Skeletal muscle tissue (tissue), 5 donors: ENCODE data around the gene TBL3. TPM values are rescaled to one million over a fixed set of nuclear protein-coding genes. Genes with fewer than 3 reads are reported as not detected.

Experiments used
- H3K27ac ChIP-seq: one replicate; pipeline ENCODE4 v1.7.0; 2013; ENCODE audit warnings: mild to moderate bottlenecking, low read depth, low read length, inconsistent platforms
- H3K27me3 ChIP-seq, 3 donors: one replicate each; pipeline ENCODE4 v1.7.0; 2013; ENCODE audit warnings: low read length in 3 of 3; ENCODE audit not compliant: control insufficient read depth in 3 of 3, insufficient read depth in 3 of 3
- H3K36me3 ChIP-seq, 3 donors: one replicate each; pipeline ENCODE4 v1.7.0; 2013; ENCODE audit warnings: low read length in 3 of 3; ENCODE audit not compliant: control insufficient read depth in 3 of 3, insufficient read depth in 3 of 3
- H3K4me1 ChIP-seq, 3 donors: one replicate each; pipeline ENCODE4 v1.7.0; 2013; ENCODE audit warnings: low read length in 3 of 3, mild to moderate bottlenecking in 3 of 3; ENCODE audit not compliant: control insufficient read depth in 3 of 3, insufficient read depth in 3 of 3
- H3K4me3 ChIP-seq, 3 donors: one replicate each; pipeline ENCODE4 v1.7.0; 2013; ENCODE audit warnings: low read length in 3 of 3
- H3K9ac ChIP-seq, 3 donors: one replicate each; pipeline ENCODE4 v1.7.0; 2013; ENCODE audit warnings: low read length in 3 of 3, mild to moderate bottlenecking in 3 of 3, moderate library complexity in 2 of 3, low read depth in 1 of 3
- H3K9me3 ChIP-seq, 3 donors: one replicate each; pipeline ENCODE4 v1.7.0; 2013; ENCODE audit warnings: low read length in 3 of 3; ENCODE audit not compliant: control insufficient read depth in 3 of 3
- small RNA-seq: library from RNA; depleted of rRNA; stranded (forward); fragments of <200 nt; gene quantifications from one replicate; pipeline ENCODE3, GENCODE V24; 2014
- total RNA-seq: library from RNA; depleted of rRNA; stranded (reverse); fragments of >200 nt; gene quantifications from one replicate; pipeline ENCODE4 v1.2.3, GENCODE V29; 2014
- donor health status: Osteomylitis.

Gene TBL3
- total RNA-seq, 1 donor from 2014 or later = 18.8 TPM

DNA sequence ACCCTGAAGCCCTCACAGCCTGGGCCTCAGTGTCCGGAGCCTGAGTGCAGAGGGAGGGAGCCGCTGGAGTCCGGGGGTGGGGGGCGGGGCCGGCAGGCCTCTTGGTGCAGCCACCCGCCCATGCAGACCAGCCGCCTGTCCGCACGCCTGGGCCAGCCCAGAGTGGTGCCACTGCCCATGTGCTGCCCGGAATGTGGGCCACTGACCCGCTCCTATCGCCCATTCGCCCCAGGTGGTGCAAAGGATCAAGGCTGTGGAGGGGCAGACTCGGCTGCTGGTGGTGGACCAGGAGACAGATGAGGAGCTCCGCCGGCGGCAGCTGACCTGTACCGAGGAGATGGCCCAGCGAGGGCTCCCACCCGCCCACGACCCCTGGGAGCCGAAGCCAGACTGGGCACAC is 57.5 kb downstream of the TBL3 start:
- Histone ChIP-seq H3K9me3 (no peaks in the 10 kb centered on the region), H3K4me1 (peaks cover 29 to 42% (median 41%) of the 10 kb centered on the region in 3 donors), H3K27ac (no peak overlapping the region), H3K4me3 (peak overlapping the region in 2 of 3 donors; percentile 23 to 85), H3K27me3 (peaks cover 0 to 6% (median 0%) of the 10 kb centered on the region in 3 donors), H3K9ac (peak overlapping the region in 1 of 3 donors; percentile 78), H3K36me3 (peaks cover 0 to 3% (median 0%) of the 10 kb centered on the region in 3 donors)

DNA sequence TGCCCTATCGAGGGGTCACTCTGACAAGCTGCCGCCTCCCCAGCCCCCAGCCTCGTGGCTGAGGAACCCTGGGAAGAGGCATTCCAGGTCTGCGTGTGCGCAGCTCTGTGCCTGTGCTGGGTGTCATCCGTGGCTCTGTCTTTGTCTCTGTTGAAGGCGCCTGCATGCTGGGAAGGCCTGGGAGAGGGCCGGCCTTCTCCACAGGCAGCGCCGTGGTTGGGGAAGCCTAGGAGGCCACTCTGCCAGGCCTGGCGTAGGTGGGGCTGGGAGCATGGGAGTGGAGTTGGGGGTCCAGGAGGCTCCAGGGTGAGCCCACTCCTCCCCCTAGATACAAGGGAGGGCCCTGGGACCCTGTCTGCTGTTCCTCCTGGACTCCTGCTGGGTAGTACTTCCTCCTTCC is 58.2 kb downstream of the TBL3 start:
- Histone ChIP-seq H3K27ac (no peak overlapping the region), H3K36me3 (peaks cover 0 to 3% (median 0%) of the 10 kb centered on the region in 3 donors), H3K4me3 (peak overlapping the region in 2 of 3 donors; percentile 23 to 56)

DNA sequence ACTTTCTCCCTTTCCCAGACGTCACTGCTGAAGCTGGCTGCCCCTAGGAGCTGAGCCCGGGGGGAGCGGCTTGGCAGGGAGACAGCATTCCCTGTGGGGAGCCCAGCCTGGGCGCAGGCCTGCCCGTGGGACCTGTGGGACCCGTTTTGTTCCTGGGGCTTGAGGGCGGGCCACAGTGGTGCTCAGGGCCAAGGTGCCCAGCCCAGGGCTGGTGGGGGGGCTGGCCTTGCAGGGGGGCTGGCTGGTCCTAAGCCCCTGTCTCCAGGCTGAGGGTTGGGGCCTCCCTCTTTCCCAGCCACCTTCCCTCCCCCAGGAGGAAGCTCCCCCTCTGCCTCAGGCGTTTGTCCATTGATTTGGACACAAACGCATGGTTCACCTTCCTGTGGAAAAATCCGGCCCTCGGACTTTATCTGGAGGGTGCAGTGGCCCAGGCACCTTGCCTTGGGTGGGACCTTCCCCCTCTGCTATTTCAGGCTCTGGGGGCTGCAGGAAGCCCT is 59.3 kb downstream of the TBL3 start:
- Histone ChIP-seq H3K9me3 (no peaks in the 10 kb centered on the region), H3K4me1 (peaks cover 35 to 51% (median 48%) of the 10 kb centered on the region in 3 donors), H3K27ac (peak overlapping the region; percentile 7), H3K9ac (peak overlapping the region in 1 of 3 donors; percentile 50), H3K36me3 (peaks cover 0 to 3% (median 0%) of the 10 kb centered on the region in 3 donors), H3K27me3 (peaks cover 0 to 6% (median 0%) of the 10 kb centered on the region in 3 donors), H3K4me3 (no peak overlapping the region)

More for the DNA sequence above, 58.2 kb downstream of the TBL3 start:
- Histone ChIP-seq H3K4me1 (peaks cover 34 to 47% (median 43%) of the 10 kb centered on the region in 3 donors), H3K9me3 (no peaks in the 10 kb centered on the region), H3K9ac (peak overlapping the region in 1 of 3 donors; percentile 64), H3K27me3 (peaks cover 0 to 6% (median 0%) of the 10 kb centered on the region in 3 donors)

Small RNA genes within 50 kb of the gene (small RNA-seq; reads per million reads assigned to genes)
- gene AC005363.2 = not detected
- not detected for gene RN7SL219P
- not detected for gene SNORA10
- gene SNORA64 = not detected

Other genes starting within 250 kb of the TBL3 start
- gene NME3, start 200.5 kb upstream of the TBL3 start, total RNA-seq = 20.4 TPM
- gene EME2, start 199.2 kb upstream of the TBL3 start, total RNA-seq = 5.2 TPM
- gene MRPS34, start 198.9 kb upstream of the TBL3 start, total RNA-seq = 17.7 TPM
- gene SPSB3, start 189.5 kb upstream of the TBL3 start, total RNA-seq = 27.7 TPM
- 40.7 TPM for gene NUBP2, start 189.1 kb upstream of the TBL3 start, total RNA-seq
- gene IGFALS, start 178.3 kb upstream of the TBL3 start, total RNA-seq = not detected
- 42.3 TPM for gene HAGH, start 145.2 kb upstream of the TBL3 start, total RNA-seq
- gene FAHD1, start 144.8 kb upstream of the TBL3 start, total RNA-seq = 23.0 TPM
- under 0.01 TPM for gene MEIOB, start 99.9 kb upstream of the TBL3 start, total RNA-seq
- gene HS3ST6, start 53.6 kb upstream of the TBL3 start, total RNA-seq = not detected
- 13.6 TPM for gene MSRB1, start 28.9 kb upstream of the TBL3 start, total RNA-seq
- gene RPL3L, start 17.4 kb upstream of the TBL3 start, total RNA-seq = 84.5 TPM
- gene NDUFB10, start 12.5 kb upstream of the TBL3 start, total RNA-seq = 130 TPM
- gene RPS2, start 7.2 kb upstream of the TBL3 start, total RNA-seq = 3,178 TPM
- not detected for gene RNF151, start 5.2 kb upstream of the TBL3 start, total RNA-seq
- 1.6 TPM for gene NOXO1, start 9.4 kb downstream of the TBL3 start, total RNA-seq
- 4.7 TPM for gene GFER, start 12.1 kb downstream of the TBL3 start, total RNA-seq
- gene SYNGR3, start 17.9 kb downstream of the TBL3 start, total RNA-seq = 0.52 TPM
- gene ZNF598, start 37.8 kb downstream of the TBL3 start, total RNA-seq = 4.7 TPM
- gene NPW, start 47.7 kb downstream of the TBL3 start, total RNA-seq = not detected
- 15.1 TPM for gene NHERF2, start 54.8 kb downstream of the TBL3 start, total RNA-seq
- 13.6 TPM for gene NTHL1, start 75.8 kb downstream of the TBL3 start, total RNA-seq
- 49.6 TPM for gene TSC2, start 75.9 kb downstream of the TBL3 start, total RNA-seq
- gene PKD1, start 163.8 kb downstream of the TBL3 start, total RNA-seq = 88.7 TPM
- gene RAB26, start 176.6 kb downstream of the TBL3 start, total RNA-seq = not detected
- gene TRAF7, start 183.7 kb downstream of the TBL3 start, total RNA-seq = 24.0 TPM
- gene CASKIN1, start 224.6 kb downstream of the TBL3 start, total RNA-seq = 0.52 TPM
- 7.8 TPM for gene MLST8, start 233.4 kb downstream of the TBL3 start, total RNA-seq
- 2.1 TPM for gene BRICD5, start 238.8 kb downstream of the TBL3 start, total RNA-seq
- 9.9 TPM for gene PGP, start 242.8 kb downstream of the TBL3 start, total RNA-seq